H1 (cell line): Measurements from ENCODE around the gene PPARD.

ENCODE experiments used
- CEBPB ChIP-seq: IDR thresholded peaks from 2 replicates; pipeline ENCODE4 v1.6.1; 2012; ENCODE audit warnings: low read depth, low read length
- CHD2 ChIP-seq: IDR thresholded peaks from 2 replicates; pipeline ENCODE4 v1.6.1; 2012; ENCODE audit warnings: low read length, improper control_type of control experiment
- CTCF ChIP-seq, 3 experiments: IDR thresholded peaks; 1 replicate in 2 of 3; 2 replicates in 1 of 3; pipeline versions ENCODE4 v1.5.1 to v1.6.1; 2011; ENCODE audit warnings: low read length in 3 of 3, mild to moderate bottlenecking in 3 of 3, inconsistent platforms in 2 of 3, low read depth in 1 of 3, moderate library complexity in 1 of 3; ENCODE audit not compliant: insufficient read depth in 1 of 3; ENCODE audit errors: control extremely low read depth in 1 of 3
- JUND ChIP-seq: IDR thresholded peaks from 2 replicates; pipeline ENCODE4 v1.6.1; 2011; ENCODE audit warnings: mild to moderate bottlenecking, improper control_type of control experiment, low read length
- TAF1 ChIP-seq: IDR thresholded peaks from 2 replicates; pipeline ENCODE4 v1.6.1; 2011; ENCODE audit warnings: mild to moderate bottlenecking, low read depth, low read length

GRCh38 chr6:35391240-35391968 is 49.0 kb downstream of the PPARD start:
- TF ChIP-seq CTCF (IDR thresholded peaks at IDR 0.05; ENCODE audit: control extremely low read depth in 1 of 3, insufficient read depth in 1 of 3, low read depth in 1 of 3, low read length in 3 of 3) (peak in 1 of 3 experiments; percentile 12; a peak in 1 of 4 replicates), JUND (no peak), CEBPB (no peak), TAF1 (no peak), CHD2 (no peak)
